Measurements from ENCODE around the gene PPP1CA. TPM values are rescaled to one million over a fixed set of nuclear protein-coding genes. Genes with fewer than 3 reads are reported as not detected.

PPP1CA gene
- polyA plus RNA-seq, 3 donors = 209 to 551 (median 461) TPM

- peak overlapping the region; percentile 96 for H2AFZ ChIP-seq (ENCODE audit: insufficient read depth, low read depth, low read length, poor library complexity, severe bottlenecking)
Observed at GRCh38 chr11:67390947-67391303, 10.7 kb downstream of the PPP1CA start.

GRCh38 chr11:67389477-67389876 is 12.2 kb downstream of the PPP1CA start:
- Histone ChIP-seq H3K4me3 (replicated peaks in 1 of 3; ENCODE audit: low read depth in 2 of 3, low read length in 3 of 3) (no peak overlapping the region), H3K4me2 (replicated peaks; ENCODE audit: extremely low read depth, low read length, poor library complexity, severe bottlenecking) (no peak overlapping the region), H3K9me3 (replicated peaks in 1 of 2; ENCODE audit: control insufficient read depth in 1 of 2, insufficient read depth in 1 of 2, low read length in 2 of 2) (no peaks in the 10 kb centered on the region), H2AFZ (ENCODE audit: insufficient read depth, low read depth, low read length, poor library complexity, severe bottlenecking) (no peak overlapping the region), H4K20me1 (ENCODE audit: insufficient read depth, low read length) (peaks cover 23% of the 10 kb centered on the region), H3K4me1 (ENCODE audit: control insufficient read depth in 1 of 2, insufficient read depth in 2 of 2, low read length in 2 of 2) (peaks cover 25 to 37% of the 10 kb centered on the region in 2 donors), H3K27ac (ENCODE audit: low read depth in 1 of 2, low read length in 2 of 2) (no peak overlapping the region), H3K36me3 (replicated peaks in 1 of 2; ENCODE audit: control insufficient read depth in 1 of 2, insufficient read depth in 2 of 2, low read length in 2 of 2) (peaks cover 0 to 5% of the 10 kb centered on the region in 2 donors), H3K27me3 (ENCODE audit: control insufficient read depth in 2 of 2, insufficient read depth in 2 of 2, low read length in 2 of 2) (no peaks in the 10 kb centered on the region), H3K9ac (ENCODE audit: insufficient read depth, low read length, poor library complexity, severe bottlenecking) (no peak overlapping the region), H3K79me2 (ENCODE audit: insufficient read depth, low read length) (peaks cover 36% of the 10 kb centered on the region)
- Mint-ChIP-seq H3K27me3 (ENCODE audit: low read depth in 3 of 3) (peaks cover 0 to 8% (median 1%) of the 10 kb centered on the region in 3 donors), H3K36me3 (peaks cover 3 to 7% of the 10 kb centered on the region in 2 donors), H3K4me3 (no peak overlapping the region), H3K27ac (peak overlapping the region in 3 of 7 donors; percentile 22 to 71 (median 48)), H3K4me1 (peaks cover 41% of the 10 kb centered on the region), H3K9me3 (peaks cover 0 to 1% (median 0%) of the 10 kb centered on the region in 7 donors)
- DNase-seq = peak in 1 of 3 donors; percentile 42
- TF ChIP-seq CTCF (IDR thresholded peaks at IDR 0.05) = peak; percentile 62
- WGBS (ENCODE audit: insufficient coverage) = 73% methylated on average over 5 of the region's 6 CpGs
- intact Hi-C loops (cut with micrococcal nuclease) = no loop called here

More at GRCh38 chr11:67390947-67391303, 10.7 kb downstream of the PPP1CA start:
- H3K27ac ChIP-seq (ENCODE audit: low read depth in 1 of 2, low read length in 2 of 2) = peak overlapping the region; percentile 75 to 89
- H3K9me3 Mint-ChIP-seq = peaks cover 0 to 1% (median 0%) of the 10 kb centered on the region in 7 donors
- no peak for DNase-seq
- H3K27ac Mint-ChIP-seq = peak overlapping the region; percentile 85 to 92 (median 88)
- intact Hi-C loops (cut with micrococcal nuclease) = loop anchor here in 1 of 2 donors (5.0 to 10.0 kb wide), 2 partner anchors 36 to 546 kb away; partner anchors contain the start of genes RCE1 and RPS6KB2
- TF ChIP-seq CTCF (IDR thresholded peaks at IDR 0.05) = no peak
- peaks cover 25 to 37% of the 10 kb centered on the region in 2 donors for H3K4me1 ChIP-seq (ENCODE audit: control insufficient read depth in 1 of 2, insufficient read depth in 2 of 2, low read length in 2 of 2)
- peaks cover 41% of the 10 kb centered on the region for H3K4me1 Mint-ChIP-seq
- peak overlapping the region; percentile 86 for H3K4me2 ChIP-seq (replicated peaks; ENCODE audit: extremely low read depth, low read length, poor library complexity, severe bottlenecking)
- peaks cover 4 to 11% of the 10 kb centered on the region in 2 donors for H3K36me3 ChIP-seq (replicated peaks in 1 of 2; ENCODE audit: control insufficient read depth in 1 of 2, insufficient read depth in 2 of 2, low read length in 2 of 2)
- H3K4me3 ChIP-seq (replicated peaks in 1 of 3; ENCODE audit: low read depth in 2 of 3, low read length in 3 of 3) = peak overlapping the region; percentile 71 to 92 (median 82)
- peaks cover 27% of the 10 kb centered on the region for H4K20me1 ChIP-seq (ENCODE audit: insufficient read depth, low read length)
- WGBS (ENCODE audit: insufficient coverage) = 1% methylated on average over 10 of the region's 15 CpGs
- H3K9ac ChIP-seq (ENCODE audit: insufficient read depth, low read length, poor library complexity, severe bottlenecking) = peak overlapping the region; percentile 80
- peaks cover 7 to 11% of the 10 kb centered on the region in 2 donors for H3K36me3 Mint-ChIP-seq
- H3K27me3 ChIP-seq (ENCODE audit: control insufficient read depth in 2 of 2, insufficient read depth in 2 of 2, low read length in 2 of 2) = no peaks in the 10 kb centered on the region
- peaks cover 36% of the 10 kb centered on the region for H3K79me2 ChIP-seq (ENCODE audit: insufficient read depth, low read length)
- peak overlapping the region; percentile 91 to 98 for H3K4me3 Mint-ChIP-seq
- H3K27me3 Mint-ChIP-seq (ENCODE audit: low read depth in 3 of 3) = peaks cover 0 to 8% (median 1%) of the 10 kb centered on the region in 3 donors
- no peaks in the 10 kb centered on the region for H3K9me3 ChIP-seq (replicated peaks in 1 of 2; ENCODE audit: control insufficient read depth in 1 of 2, insufficient read depth in 1 of 2, low read length in 2 of 2)

All from CD14-positive monocyte (primary cell).